Neural crest cell (in vitro differentiated cells): ENCODE results near the gene RASGRP3. TPM values are rescaled to one million over a fixed set of nuclear protein-coding genes. Genes with fewer than 3 reads are reported as not detected.

Source experiments
- DNase-seq: peaks from one replicate; pipeline ENCODE4 v3.0.0; 2021; ENCODE audit warnings: low read depth, mixed read lengths, low spot score
- H3K27ac Mint-ChIP-seq: one replicate; pipeline ENCODE4 v1.8.0; 2021; ENCODE audit warnings: mild to moderate bottlenecking, mixed read lengths; ENCODE audit not compliant: unreplicated experiment
- H3K27me3 Mint-ChIP-seq: 2 replicates; pipeline ENCODE4 v1.8.0; 2021; ENCODE audit warnings: low read depth, mild to moderate bottlenecking, mixed read lengths
- H3K36me3 Mint-ChIP-seq: 2 replicates; pipeline ENCODE4 v1.8.0; 2021; ENCODE audit warnings: low read depth, mild to moderate bottlenecking, mixed read lengths
- H3K4me1 Mint-ChIP-seq: 2 replicates; pipeline ENCODE4 v1.8.0; 2021; ENCODE audit warnings: mixed read lengths
- H3K4me3 Mint-ChIP-seq: one replicate; pipeline ENCODE4 v1.8.0; 2021; ENCODE audit warnings: mild to moderate bottlenecking, mixed read lengths
- H3K9me3 Mint-ChIP-seq: 2 replicates; pipeline ENCODE4 v1.8.0; 2021; ENCODE audit warnings: mixed read lengths
- total RNA-seq: library from RNA; stranded (reverse); gene quantifications from 2 replicates; pipeline ENCODE4 v1.2.1, GENCODE V29; 2021
- TF ChIP-seq, protein P1 (sequence below): fragments of 200-600 bp; sonication (generic); conservative IDR thresholded peaks from 2 replicates; pipeline ENCODE4 v1.5.0; 2021; ENCODE audit warnings: antibody characterized with exemption, mild to moderate bottlenecking

RASGRP3 gene
- total RNA-seq, 1 donor from 2014 or later: 0.07 TPM

GRCh38 chr2:33485051-33485450 lies 8.6 kb downstream of the RASGRP3 start:
- no peak for DNase-seq
- no peaks in the 10 kb centered on the region for H3K4me1 Mint-ChIP-seq
- H3K27ac Mint-ChIP-seq: no peak overlapping the region
- no peaks in the 10 kb centered on the region for H3K27me3 Mint-ChIP-seq
- no peaks in the 10 kb centered on the region for H3K36me3 Mint-ChIP-seq
- H3K9me3 Mint-ChIP-seq: peaks cover 10% of the 10 kb centered on the region
- no peak overlapping the region for H3K4me3 Mint-ChIP-seq
- TF ChIP-seq, protein P1, sequence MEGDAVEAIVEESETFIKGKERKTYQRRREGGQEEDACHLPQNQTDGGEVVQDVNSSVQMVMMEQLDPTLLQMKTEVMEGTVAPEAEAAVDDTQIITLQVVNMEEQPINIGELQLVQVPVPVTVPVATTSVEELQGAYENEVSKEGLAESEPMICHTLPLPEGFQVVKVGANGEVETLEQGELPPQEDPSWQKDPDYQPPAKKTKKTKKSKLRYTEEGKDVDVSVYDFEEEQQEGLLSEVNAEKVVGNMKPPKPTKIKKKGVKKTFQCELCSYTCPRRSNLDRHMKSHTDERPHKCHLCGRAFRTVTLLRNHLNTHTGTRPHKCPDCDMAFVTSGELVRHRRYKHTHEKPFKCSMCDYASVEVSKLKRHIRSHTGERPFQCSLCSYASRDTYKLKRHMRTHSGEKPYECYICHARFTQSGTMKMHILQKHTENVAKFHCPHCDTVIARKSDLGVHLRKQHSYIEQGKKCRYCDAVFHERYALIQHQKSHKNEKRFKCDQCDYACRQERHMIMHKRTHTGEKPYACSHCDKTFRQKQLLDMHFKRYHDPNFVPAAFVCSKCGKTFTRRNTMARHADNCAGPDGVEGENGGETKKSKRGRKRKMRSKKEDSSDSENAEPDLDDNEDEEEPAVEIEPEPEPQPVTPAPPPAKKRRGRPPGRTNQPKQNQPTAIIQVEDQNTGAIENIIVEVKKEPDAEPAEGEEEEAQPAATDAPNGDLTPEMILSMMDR: no peak

- no peak overlapping the region for H3K27ac Mint-ChIP-seq
- no peaks in the 10 kb centered on the region for H3K36me3 Mint-ChIP-seq
- no peaks in the 10 kb centered on the region for H3K4me1 Mint-ChIP-seq
- no peak for DNase-seq
- no peaks in the 10 kb centered on the region for H3K27me3 Mint-ChIP-seq
- H3K9me3 Mint-ChIP-seq: peaks cover 10% of the 10 kb centered on the region
- TF ChIP-seq, protein P1: no peak
- H3K4me3 Mint-ChIP-seq: no peak overlapping the region
Measured at GRCh38 chr2:33486544-33486943, 10.1 kb downstream of the RASGRP3 start.

DNA sequence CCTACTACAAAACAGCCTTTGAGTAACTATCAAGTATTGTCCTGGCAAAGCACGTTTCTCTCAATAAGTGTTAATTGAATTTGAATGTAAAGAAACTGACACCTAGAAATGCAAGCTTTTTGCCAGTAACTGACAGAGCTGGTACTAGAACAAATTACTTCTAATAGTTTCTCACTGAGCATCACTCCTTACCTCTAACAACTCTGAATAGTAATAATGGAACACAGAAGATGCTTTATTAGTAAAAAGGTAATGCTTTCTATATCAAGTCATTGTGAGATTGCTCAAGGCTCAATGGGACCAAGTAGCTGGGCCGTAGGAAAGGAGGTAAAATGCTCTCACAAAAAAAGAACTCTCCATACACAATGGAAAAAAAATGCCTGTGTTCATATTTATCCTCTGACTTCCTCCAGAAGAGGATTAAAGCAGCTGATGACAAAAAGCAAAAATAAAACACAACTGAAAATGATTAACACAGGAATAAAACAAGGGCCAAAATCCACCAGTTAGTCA lies 11.8 kb downstream of the RASGRP3 start:
- Mint-ChIP-seq H3K36me3 (no peaks in the 10 kb centered on the region), H3K4me3 (no peak overlapping the region), H3K9me3 (peaks cover 10% of the 10 kb centered on the region), H3K27me3 (no peaks in the 10 kb centered on the region), H3K27ac (peak overlapping the region; percentile 43), H3K4me1 (no peaks in the 10 kb centered on the region)
- no peak for DNase-seq
- TF ChIP-seq, protein P1: no peak

DNA sequence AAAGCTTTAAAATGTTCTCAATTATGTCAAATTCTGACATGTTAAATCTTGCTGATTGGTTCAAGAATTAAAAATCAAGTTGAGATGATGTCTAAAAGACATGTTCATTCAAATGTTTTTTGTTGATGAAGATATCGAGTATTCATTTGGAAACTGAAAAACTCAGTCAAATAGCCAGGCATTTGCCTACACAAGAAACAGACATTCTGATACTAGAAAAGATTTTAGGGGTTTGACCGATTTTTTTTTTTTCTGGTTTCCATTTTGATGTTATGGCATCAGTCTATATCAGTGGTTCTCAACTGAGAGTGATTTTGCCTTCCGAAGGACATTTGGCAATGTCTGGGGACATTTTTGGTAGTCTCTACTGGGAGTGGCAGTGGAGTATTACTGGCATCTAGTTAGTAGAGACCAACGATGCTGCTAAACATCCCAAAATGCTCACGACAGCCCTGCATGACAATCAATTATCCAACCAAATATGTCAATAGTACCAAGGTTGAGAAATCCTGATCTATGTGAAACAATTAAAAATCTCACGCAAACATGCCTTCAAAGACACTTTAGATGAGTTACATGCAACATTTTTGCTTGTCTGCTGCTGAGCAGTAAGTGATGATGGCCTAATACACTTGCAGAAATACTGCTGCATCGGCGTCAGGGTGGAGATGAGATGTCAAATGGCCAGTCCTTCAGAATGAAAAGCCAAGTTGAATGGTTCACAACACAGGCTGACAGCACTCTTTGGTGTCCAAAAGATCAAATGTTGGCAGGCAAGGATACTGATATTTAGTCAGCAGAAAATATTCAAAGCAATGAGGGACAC lies 12.5 kb downstream of the RASGRP3 start:
- H3K27ac Mint-ChIP-seq: no peak overlapping the region
- no peak overlapping the region for H3K4me3 Mint-ChIP-seq
- H3K9me3 Mint-ChIP-seq: peaks cover 10% of the 10 kb centered on the region
- no peak for DNase-seq
- no peaks in the 10 kb centered on the region for H3K36me3 Mint-ChIP-seq
- TF ChIP-seq, protein P1: no peak
- H3K4me1 Mint-ChIP-seq: no peaks in the 10 kb centered on the region
- H3K27me3 Mint-ChIP-seq: no peaks in the 10 kb centered on the region

DNA sequence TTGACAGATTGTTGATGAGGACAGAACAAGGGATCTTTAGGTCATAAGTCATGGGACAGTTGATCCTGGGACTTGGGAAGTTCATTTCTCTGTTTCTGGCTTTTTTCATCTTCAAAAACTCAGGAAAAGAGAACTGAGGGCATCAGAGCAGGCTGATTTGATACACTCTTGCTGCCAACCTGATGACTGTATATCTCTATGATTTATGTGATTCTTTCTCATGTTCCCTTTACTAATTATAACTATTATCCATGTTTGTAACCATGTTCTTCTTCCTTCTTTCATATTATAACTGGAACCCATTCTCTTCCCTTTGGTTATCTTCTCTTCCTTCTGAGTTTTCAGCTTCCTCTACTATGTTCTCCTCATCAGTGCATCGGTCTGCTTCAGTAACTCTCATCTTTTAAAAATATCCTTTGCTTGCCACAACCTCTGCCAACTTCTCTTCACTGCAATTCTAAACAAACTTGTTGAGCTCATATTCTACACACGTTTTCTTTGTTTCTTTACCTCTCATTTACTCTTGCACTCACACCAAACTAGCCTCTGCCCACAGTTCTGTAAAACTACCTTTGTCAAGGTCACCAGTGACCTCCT lies 13.5 kb downstream of the RASGRP3 start:
- Mint-ChIP-seq H3K4me3 (no peak overlapping the region), H3K27ac (no peak overlapping the region), H3K36me3 (no peaks in the 10 kb centered on the region), H3K9me3 (peaks cover 12% of the 10 kb centered on the region), H3K4me1 (no peaks in the 10 kb centered on the region), H3K27me3 (no peaks in the 10 kb centered on the region)
- no peak for DNase-seq
- TF ChIP-seq, protein P1: no peak
